Measurements from ENCODE around the gene CNNM2.

Gene CNNM2

GRCh38 chr10:103007017-103007416, 88.9 kb downstream of the CNNM2 start:
- TF ChIP-seq CTCF (IDR thresholded peaks at IDR 0.05; ENCODE audit: extremely low read depth, missing control alignments) = no peak
- no peak for DNase-seq (ENCODE audit: low spot score)

- DNase-seq (ENCODE audit: low spot score) = no peak
- no peak for TF ChIP-seq CTCF (IDR thresholded peaks at IDR 0.05; ENCODE audit: extremely low read depth, missing control alignments)
These were observed 95.3 kb downstream of the CNNM2 start for GRCh38 chr10:103013416-103013815.

- no peak for DNase-seq (ENCODE audit: low spot score)
- TF ChIP-seq CTCF (IDR thresholded peaks at IDR 0.05; ENCODE audit: extremely low read depth, missing control alignments) = no peak
These were observed 101.3 kb downstream of the CNNM2 start for GRCh38 chr10:103019425-103019824.

- DNase-seq (ENCODE audit: low spot score) = no peak
- no peak for TF ChIP-seq CTCF (IDR thresholded peaks at IDR 0.05; ENCODE audit: extremely low read depth, missing control alignments)
These were observed 103.2 kb downstream of the CNNM2 start for GRCh38 chr10:103021150-103021899.

GRCh38 chr10:103021900-103022293, 103.8 kb downstream of the CNNM2 start:
- no peak for TF ChIP-seq CTCF (IDR thresholded peaks at IDR 0.05; ENCODE audit: extremely low read depth, missing control alignments)
- DNase-seq (ENCODE audit: low spot score) = no peak

- TF ChIP-seq CTCF (IDR thresholded peaks at IDR 0.05; ENCODE audit: extremely low read depth, missing control alignments) = no peak
- DNase-seq (ENCODE audit: low spot score) = no peak
These were observed 107.6 kb downstream of the CNNM2 start for GRCh38 chr10:103025696-103026095.

GRCh38 chr10:103038570-103038969, 120.5 kb downstream of the CNNM2 start:
- no peak for TF ChIP-seq CTCF (IDR thresholded peaks at IDR 0.05; ENCODE audit: extremely low read depth, missing control alignments)
- DNase-seq (ENCODE audit: low spot score) = no peak
